K562 (cell line): Measurements from ENCODE around the gene C12orf43. TPM values are rescaled to one million over a fixed set of nuclear protein-coding genes. Genes with fewer than 3 reads are reported as not detected.

Experiments
- DIDO1 ChIP-seq: fragments of 450-650 bp; IDR thresholded peaks from 2 replicates; pipeline ENCODE4 v1.6.1; 2016; ENCODE audit warnings: low read depth, missing biosample characterization, missing genetic modification characterization
- HIVEP1 ChIP-seq: fragments of 250-450 bp; sonication (Bioruptor Pico); IDR thresholded peaks from 2 replicates; pipeline ENCODE4 v1.4.0; 2020; ENCODE audit warnings: mild to moderate bottlenecking
- L3MBTL2 ChIP-seq: fragments of 450-650 bp; IDR thresholded peaks from 2 replicates; pipeline ENCODE4 v1.6.1; 2016; ENCODE audit warnings: mild to moderate bottlenecking, moderate library complexity
- MYNN ChIP-seq, 2 experiments: sonication (generic); formaldehyde crosslinking in 1 of 2; IDR thresholded peaks; 2 replicates each; pipeline versions ENCODE4 v1.5.0 to v1.6.1; 2016 to 2020; ENCODE audit warnings: antibody characterized with exemption in 1 of 2, missing genetic modification reagents in 1 of 2
- NR2C2 ChIP-seq, 2 experiments: fragments of 200-800 bp in 1 of 2; sonication (Bioruptor generic) in 1 of 2; sonication (generic) in 1 of 2; formaldehyde crosslinking in 1 of 2; IDR thresholded peaks; 2 replicates each; pipeline versions ENCODE4 v1.6.1 to v1.8.0; 2016 to 2022; ENCODE audit warnings: mild to moderate bottlenecking in 1 of 2, missing compliant biosample characterization in 1 of 2, missing genetic modification characterization in 1 of 2, missing genetic modification reagents in 1 of 2
- NR4A1 ChIP-seq, 2 experiments: fragments of 250-450 bp in 1 of 2; fragments of 450-650 bp in 1 of 2; sonication (Bioruptor Pico) in 1 of 2; IDR thresholded peaks; 2 replicates each; pipeline versions ENCODE4 v1.4.0 to v1.6.1; 2016 to 2020; ENCODE audit warnings: mild to moderate bottlenecking in 2 of 2, missing compliant biosample characterization in 1 of 2, missing genetic modification characterization in 1 of 2, moderate library complexity in 1 of 2
- RBBP5 ChIP-seq: fragments of 200-600 bp; sonication (generic); IDR thresholded peaks from 2 replicates; pipeline ENCODE4 v1.6.1; 2012; ENCODE audit warnings: borderline replicate concordance, mild to moderate bottlenecking, low read length, control low read depth, inconsistent platforms; ENCODE audit not compliant: insufficient read depth, poor library complexity, severe bottlenecking
- RCOR1 ChIP-seq, 2 experiments: IDR thresholded peaks; 2 replicates each; pipeline ENCODE4 v1.6.1; 2012; ENCODE audit warnings: low read depth in 2 of 2, low read length in 2 of 2, borderline replicate concordance in 1 of 2, improper control_type of control experiment in 1 of 2
- RFX7 ChIP-seq: fragments of 250-450 bp; sonication (Bioruptor Pico); IDR thresholded peaks from 2 replicates; pipeline ENCODE4 v1.5.1; 2021; ENCODE audit warnings: mild to moderate bottlenecking
- SAFB2 ChIP-seq: fragments of 200-400 bp; formaldehyde crosslinking; IDR thresholded peaks from 2 replicates; pipeline ENCODE4 v1.6.1; 2018; ENCODE audit warnings: borderline replicate concordance, low read length, low read depth, moderate library complexity; ENCODE audit not compliant: severe bottlenecking
- SMAD4 ChIP-seq: fragments of 250-450 bp; sonication (Bioruptor Pico); conservative IDR thresholded peaks from 2 replicates; pipeline ENCODE4 v1.8.0; 2021; ENCODE audit warnings: inconsistent platforms, mild to moderate bottlenecking, moderate library complexity
- SMARCA4 ChIP-seq: fragments of 450-650 bp; IDR thresholded peaks from 2 replicates; pipeline ENCODE4 v1.6.1; 2016
- TAF15 ChIP-seq: fragments of 200-400 bp; formaldehyde crosslinking; IDR thresholded peaks from 2 replicates; pipeline ENCODE4 v1.6.1; 2017; ENCODE audit warnings: mild to moderate bottlenecking, low read depth, low read length, moderate library complexity
- YY1 ChIP-seq, 3 experiments: IDR thresholded peaks; 2 replicates each; pipeline ENCODE4 v1.6.1; 2011; ENCODE audit warnings: low read length in 2 of 3, mild to moderate bottlenecking in 2 of 3, moderate library complexity in 2 of 3, borderline replicate concordance in 1 of 3, control low read depth in 1 of 3, low read depth in 1 of 3; ENCODE audit not compliant: insufficient read depth in 3 of 3, insufficient replicate concordance in 2 of 3, control insufficient read depth in 1 of 3, insufficient read length in 1 of 3; ENCODE audit errors: extremely low read depth in 1 of 3
- ZNF263 ChIP-seq: sonication (generic); formaldehyde crosslinking; IDR thresholded peaks from 2 replicates; pipeline ENCODE4 v1.8.0; 2022; ENCODE audit warnings: mild to moderate bottlenecking, missing genetic modification reagents, borderline replicate concordance
- polyA plus RNA-seq, 8 experiments: library from polyadenylated mRNA; depleted of rRNA in 4 of 8; stranded (reverse) in 5 of 8; unstranded in 3 of 8; fragments of >200 nt; fragmentation: Nextera tagmentation in 2 of 8; fragmentation: Illumina TruSeq in 1 of 8; extraction: Ambion mirVana in 2 of 8; extraction: Trizol in 1 of 8; gene quantifications; 2 replicates each; pipeline versions ENCODE4 v1.2.1 to v1.2.3, GENCODE V29; 2011 to 2014; ENCODE audit warnings: inconsistent platforms in 1 of 8, missing spikeins in 1 of 8
- total RNA-seq, 7 experiments: library from RNA; depleted of rRNA in 6 of 7; stranded (reverse); fragments of >200 nt in 6 of 7; fragmentation: Illumina TruSeq in 2 of 7; extraction: Trizol in 2 of 7; gene quantifications; 2 replicates each; pipeline versions ENCODE4 v1.2.1 to v1.2.3, GENCODE V29; 2011 to 2021; ENCODE audit warnings: low replicate concordance in 1 of 7
- TF ChIP-seq, protein P1 (sequence below): fragments of 450-650 bp; IDR thresholded peaks from 2 replicates; pipeline ENCODE4 v1.7.1; 2018; ENCODE audit warnings: mild to moderate bottlenecking, low read depth; ENCODE audit not compliant: partially characterized antibody
- TF ChIP-seq, protein P2 (sequence below): fragments of 450-650 bp; formaldehyde crosslinking; IDR thresholded peaks from 2 replicates; pipeline ENCODE4 v1.4.0; 2022; ENCODE audit warnings: missing genetic modification characterization
- TF ChIP-seq, protein P3 (sequence below): sonication (generic); formaldehyde crosslinking; IDR thresholded peaks from 2 replicates; pipeline ENCODE4 v1.8.1; 2023; ENCODE audit warnings: mild to moderate bottlenecking, missing genetic modification reagents
- TF ChIP-seq, protein P4 (sequence below): fragments of 250-450 bp; sonication (Bioruptor Pico); IDR thresholded peaks from 2 replicates; pipeline ENCODE4 v1.8.0; 2022; ENCODE audit warnings: moderate library complexity, mild to moderate bottlenecking, inconsistent platforms

Gene C12orf43
- total and polyA plus RNA-seq, 9 of the 15 experiments (the other 6 are each of a cell fraction or from before 2014, with no cell fraction given) = 4.3 to 22.2 (median 16.8) TPM

DNA sequence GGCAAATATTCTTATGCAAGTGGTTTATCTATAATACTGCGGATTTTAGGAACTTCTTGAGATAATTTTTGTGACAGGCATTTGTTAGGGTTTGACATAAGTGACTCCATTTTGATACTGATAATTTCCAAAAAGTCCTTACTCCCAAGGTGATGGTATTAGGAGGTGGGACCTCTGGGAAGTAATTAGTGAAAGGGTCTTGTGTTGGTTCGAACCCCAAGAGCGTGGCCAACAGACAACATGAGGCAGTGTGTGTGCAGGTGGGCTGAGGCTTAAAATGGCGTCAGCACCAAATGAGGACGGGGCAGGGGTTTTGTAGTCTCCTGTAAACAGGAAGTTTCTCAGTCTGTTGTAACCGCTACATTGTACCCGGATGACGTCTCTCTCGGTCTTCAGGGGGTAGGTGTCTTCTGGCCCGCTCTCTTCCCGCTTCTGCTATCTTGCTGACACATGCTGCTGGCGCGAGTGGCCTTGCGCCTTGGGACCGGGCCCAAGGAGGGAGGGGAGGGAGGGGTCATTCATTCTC, 1.7 kb upstream of the C12orf43 start (continued):
- TF ChIP-seq, protein P1, sequence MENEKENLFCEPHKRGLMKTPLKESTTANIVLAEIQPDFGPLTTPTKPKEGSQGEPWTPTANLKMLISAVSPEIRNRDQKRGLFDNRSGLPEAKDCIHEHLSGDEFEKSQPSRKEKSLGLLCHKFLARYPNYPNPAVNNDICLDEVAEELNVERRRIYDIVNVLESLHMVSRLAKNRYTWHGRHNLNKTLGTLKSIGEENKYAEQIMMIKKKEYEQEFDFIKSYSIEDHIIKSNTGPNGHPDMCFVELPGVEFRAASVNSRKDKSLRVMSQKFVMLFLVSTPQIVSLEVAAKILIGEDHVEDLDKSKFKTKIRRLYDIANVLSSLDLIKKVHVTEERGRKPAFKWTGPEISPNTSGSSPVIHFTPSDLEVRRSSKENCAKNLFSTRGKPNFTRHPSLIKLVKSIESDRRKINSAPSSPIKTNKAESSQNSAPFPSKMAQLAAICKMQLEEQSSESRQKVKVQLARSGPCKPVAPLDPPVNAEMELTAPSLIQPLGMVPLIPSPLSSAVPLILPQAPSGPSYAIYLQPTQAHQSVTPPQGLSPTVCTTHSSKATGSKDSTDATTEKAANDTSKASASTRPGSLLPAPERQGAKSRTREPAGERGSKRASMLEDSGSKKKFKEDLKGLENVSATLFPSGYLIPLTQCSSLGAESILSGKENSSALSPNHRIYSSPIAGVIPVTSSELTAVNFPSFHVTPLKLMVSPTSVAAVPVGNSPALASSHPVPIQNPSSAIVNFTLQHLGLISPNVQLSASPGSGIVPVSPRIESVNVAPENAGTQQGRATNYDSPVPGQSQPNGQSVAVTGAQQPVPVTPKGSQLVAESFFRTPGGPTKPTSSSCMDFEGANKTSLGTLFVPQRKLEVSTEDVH = no peak
- TF ChIP-seq YY1 (IDR thresholded peaks at IDR 0.05; ENCODE audit: borderline replicate concordance in 1 of 3, control insufficient read depth in 1 of 3, extremely low read depth in 1 of 3, insufficient read depth in 3 of 3, insufficient read length in 1 of 3, insufficient replicate concordance in 2 of 3, low read depth in 1 of 3, low read length in 2 of 3) = peak in 2 of 3 experiments; percentile 69 to 84
- peak; percentile 98 for TF ChIP-seq SMAD4 (CRISPR knock-in tag)
- no peak for TF ChIP-seq NR2C2 (CRISPR knock-in tag; IDR thresholded peaks at IDR 0.05)
- peak; percentile 63 for TF ChIP-seq NR2C2 (tag; IDR thresholded peaks at IDR 0.05)
- TF ChIP-seq SAFB2 = no peak
- peak; percentile 52; the same call in 1 of the 2 replicates for TF ChIP-seq L3MBTL2
- no peak for TF ChIP-seq NR4A1 (CRISPR knock-in tag; IDR thresholded peaks at IDR 0.05)
- TF ChIP-seq NR4A1 (tag; IDR thresholded peaks at IDR 0.05) = peak; percentile 97
- TF ChIP-seq RBBP5 = no peak
- no peak for TF ChIP-seq MYNN (IDR thresholded peaks at IDR 0.05)
- TF ChIP-seq MYNN (CRISPR knock-in tag; IDR thresholded peaks at IDR 0.05) = no peak
- TF ChIP-seq, protein P2, sequence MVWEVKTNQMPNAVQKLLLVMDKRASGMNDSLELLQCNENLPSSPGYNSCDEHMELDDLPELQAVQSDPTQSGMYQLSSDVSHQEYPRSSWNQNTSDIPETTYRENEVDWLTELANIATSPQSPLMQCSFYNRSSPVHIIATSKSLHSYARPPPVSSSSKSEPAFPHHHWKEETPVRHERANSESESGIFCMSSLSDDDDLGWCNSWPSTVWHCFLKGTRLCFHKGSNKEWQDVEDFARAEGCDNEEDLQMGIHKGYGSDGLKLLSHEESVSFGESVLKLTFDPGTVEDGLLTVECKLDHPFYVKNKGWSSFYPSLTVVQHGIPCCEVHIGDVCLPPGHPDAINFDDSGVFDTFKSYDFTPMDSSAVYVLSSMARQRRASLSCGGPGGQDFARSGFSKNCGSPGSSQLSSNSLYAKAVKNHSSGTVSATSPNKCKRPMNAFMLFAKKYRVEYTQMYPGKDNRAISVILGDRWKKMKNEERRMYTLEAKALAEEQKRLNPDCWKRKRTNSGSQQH = peak; percentile 86; the same call in 1 of the 2 replicates
- no peak for TF ChIP-seq RFX7
- TF ChIP-seq DIDO1 (tag) = peak; percentile 93
- 0 out of 2 replicates have a peak, but pooled peaks have one; percentile 50 for TF ChIP-seq HIVEP1 (CRISPR knock-in tag)
- TF ChIP-seq, protein P3, sequence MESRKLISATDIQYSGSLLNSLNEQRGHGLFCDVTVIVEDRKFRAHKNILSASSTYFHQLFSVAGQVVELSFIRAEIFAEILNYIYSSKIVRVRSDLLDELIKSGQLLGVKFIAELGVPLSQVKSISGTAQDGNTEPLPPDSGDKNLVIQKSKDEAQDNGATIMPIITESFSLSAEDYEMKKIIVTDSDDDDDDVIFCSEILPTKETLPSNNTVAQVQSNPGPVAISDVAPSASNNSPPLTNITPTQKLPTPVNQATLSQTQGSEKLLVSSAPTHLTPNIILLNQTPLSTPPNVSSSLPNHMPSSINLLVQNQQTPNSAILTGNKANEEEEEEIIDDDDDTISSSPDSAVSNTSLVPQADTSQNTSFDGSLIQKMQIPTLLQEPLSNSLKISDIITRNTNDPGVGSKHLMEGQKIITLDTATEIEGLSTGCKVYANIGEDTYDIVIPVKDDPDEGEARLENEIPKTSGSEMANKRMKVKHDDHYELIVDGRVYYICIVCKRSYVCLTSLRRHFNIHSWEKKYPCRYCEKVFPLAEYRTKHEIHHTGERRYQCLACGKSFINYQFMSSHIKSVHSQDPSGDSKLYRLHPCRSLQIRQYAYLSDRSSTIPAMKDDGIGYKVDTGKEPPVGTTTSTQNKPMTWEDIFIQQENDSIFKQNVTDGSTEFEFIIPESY (CRISPR knock-in tag) = peak; percentile 95
- TF ChIP-seq ZNF263 (CRISPR knock-in tag) = no peak
- no peak for TF ChIP-seq SMARCA4
- no peak for TF ChIP-seq RCOR1 (IDR thresholded peaks at IDR 0.05; ENCODE audit: borderline replicate concordance in 1 of 2, low read depth in 2 of 2, low read length in 2 of 2)
- no peak for TF ChIP-seq TAF15
- TF ChIP-seq, protein P4, sequence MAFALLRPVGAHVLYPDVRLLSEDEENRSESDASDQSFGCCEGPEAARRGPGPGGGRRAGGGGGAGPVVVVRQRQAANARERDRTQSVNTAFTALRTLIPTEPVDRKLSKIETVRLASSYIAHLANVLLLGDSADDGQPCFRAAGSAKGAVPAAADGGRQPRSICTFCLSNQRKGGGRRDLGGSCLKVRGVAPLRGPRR (CRISPR knock-in tag) = 0 out of 2 replicates have a peak, but pooled peaks have one; percentile 42
